Vagina (tissue), 2 donors: ENCODE results near the gene KLHL2.

Experiments
- CTCF ChIP-seq, 3 experiments: fragments of 450-650 bp in 2 of 3; fragments of 200-600 bp in 1 of 3; sonication (generic) in 1 of 3; IDR thresholded peaks; one replicate each; pipeline ENCODE4 v1.5.1; 2017 to 2019; ENCODE audit warnings: antibody characterized with exemption in 3 of 3, mild to moderate bottlenecking in 2 of 3, moderate library complexity in 2 of 3
- POLR2A ChIP-seq, 2 donors: fragments of 450-650 bp; IDR thresholded peaks; one replicate each; pipeline ENCODE4 v1.6.1; 2017; ENCODE audit warnings: antibody characterized with exemption in 2 of 2, mild to moderate bottlenecking in 2 of 2, moderate library complexity in 2 of 2

GRCh38 chr4:165319030-165319429 lies 111.7 kb downstream of the KLHL2 start:
- no peak for TF ChIP-seq POLR2A (IDR thresholded peaks at IDR 0.05)
- TF ChIP-seq CTCF (IDR thresholded peaks at IDR 0.05) = no peak
